ENCODE data around the gene PDZD2.

PDZD2 gene

DNA sequence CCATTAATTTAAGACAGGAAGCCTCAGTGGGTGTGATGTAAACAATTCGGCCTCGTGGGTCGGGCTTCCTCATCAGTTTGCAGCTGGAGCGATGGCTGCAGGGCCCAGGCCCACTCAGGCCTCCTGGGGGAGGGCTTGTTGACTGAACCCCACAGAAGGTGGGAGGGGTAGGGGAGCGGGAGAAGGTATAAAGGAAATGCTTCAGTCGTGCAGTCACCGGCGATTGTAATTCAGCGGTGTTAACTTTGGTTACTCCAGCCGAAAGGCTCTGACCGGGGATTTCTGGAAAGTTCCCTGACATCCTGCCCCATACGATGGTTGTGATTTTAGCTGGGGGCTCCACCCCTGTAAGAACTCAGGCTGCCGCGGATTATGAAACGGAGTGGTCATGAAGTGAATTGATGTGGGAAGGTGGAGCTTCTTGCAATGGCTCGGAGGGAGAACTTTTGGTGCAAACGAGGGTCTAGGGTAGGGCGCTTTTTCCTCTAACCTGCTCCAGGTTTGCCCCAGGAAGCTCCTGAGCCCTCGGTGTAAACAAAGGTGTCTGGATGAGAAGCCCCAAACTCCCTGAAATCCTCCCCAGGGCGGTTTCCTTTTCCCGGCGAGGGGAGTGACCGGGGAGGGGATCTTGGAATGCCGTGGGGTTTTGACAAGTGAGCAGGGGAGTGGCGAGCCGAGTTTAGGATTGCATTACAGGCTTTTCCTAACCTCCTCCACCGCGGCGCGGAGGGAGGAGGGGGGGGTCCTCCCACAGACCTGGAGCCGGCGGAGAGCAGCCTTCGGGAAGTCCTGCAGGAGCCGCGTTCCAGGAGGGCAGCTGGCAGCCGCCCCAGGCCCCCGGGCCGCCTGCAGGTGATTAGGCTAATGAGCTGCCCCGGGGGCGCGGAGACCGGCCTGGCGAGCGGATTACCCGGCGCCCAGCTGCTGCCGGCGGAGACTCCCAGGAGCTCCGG is 215.5 kb downstream of the PDZD2 start:
- no peak for TF ChIP-seq CTCF (IDR thresholded peaks at IDR 0.05; ENCODE audit: control insufficient read depth, insufficient read depth, low read depth, low read length, missing control alignments)
- DNase-seq (ENCODE audit: low read depth) = no peak
- peak overlapping the region; percentile 49 for H3K4me3 ChIP-seq (ENCODE audit: control insufficient read depth, low read depth, low read length)

DNA sequence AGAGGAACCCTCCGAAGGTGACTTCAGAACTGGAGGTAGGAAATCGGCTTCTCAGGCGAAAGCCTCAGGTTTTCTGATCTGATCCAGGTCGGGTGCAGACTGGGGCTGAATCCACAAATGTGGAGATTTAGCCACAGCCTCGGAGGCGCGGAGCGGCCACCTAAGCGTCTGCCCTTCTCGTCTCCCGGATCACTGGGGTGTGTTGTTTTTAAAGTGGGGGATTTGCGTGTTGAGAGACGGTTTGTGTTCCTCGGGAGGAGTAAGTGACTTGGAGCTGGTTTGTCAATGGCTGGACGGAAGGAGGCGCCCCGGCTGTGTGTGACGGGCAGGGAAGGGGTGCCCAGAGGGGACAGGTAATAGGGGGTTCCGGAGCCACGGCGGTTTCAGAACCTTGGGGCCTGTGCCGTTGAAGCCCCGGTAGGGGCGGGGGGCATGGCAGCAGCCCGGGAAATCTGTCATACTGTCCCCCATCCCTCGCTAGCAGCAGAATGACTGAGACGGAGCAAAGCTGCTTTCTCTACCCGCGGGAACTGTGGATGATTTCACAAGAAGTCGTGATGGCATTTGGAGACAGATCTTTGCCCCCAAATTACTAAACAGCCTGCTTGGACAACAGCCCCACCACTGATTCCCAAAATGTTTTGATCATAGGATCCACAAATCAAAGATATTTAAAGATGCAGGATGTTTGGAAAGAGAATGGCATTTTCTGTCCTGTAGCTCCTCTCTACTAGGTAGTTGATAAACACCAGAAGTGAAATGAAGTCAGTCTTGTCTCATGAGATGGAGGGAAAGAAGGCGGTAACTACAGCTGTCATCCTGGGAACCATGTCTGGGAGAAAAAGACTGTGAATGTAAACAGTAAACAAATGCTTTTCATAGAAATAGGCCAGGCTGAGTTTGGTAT is 216.5 kb downstream of the PDZD2 start:
- TF ChIP-seq CTCF (IDR thresholded peaks at IDR 0.05; ENCODE audit: control insufficient read depth, insufficient read depth, low read depth, low read length, missing control alignments) = peak; percentile 19
- no peak for DNase-seq (ENCODE audit: low read depth)
- peak overlapping the region; percentile 49 for H3K4me3 ChIP-seq (ENCODE audit: control insufficient read depth, low read depth, low read length)

DNA sequence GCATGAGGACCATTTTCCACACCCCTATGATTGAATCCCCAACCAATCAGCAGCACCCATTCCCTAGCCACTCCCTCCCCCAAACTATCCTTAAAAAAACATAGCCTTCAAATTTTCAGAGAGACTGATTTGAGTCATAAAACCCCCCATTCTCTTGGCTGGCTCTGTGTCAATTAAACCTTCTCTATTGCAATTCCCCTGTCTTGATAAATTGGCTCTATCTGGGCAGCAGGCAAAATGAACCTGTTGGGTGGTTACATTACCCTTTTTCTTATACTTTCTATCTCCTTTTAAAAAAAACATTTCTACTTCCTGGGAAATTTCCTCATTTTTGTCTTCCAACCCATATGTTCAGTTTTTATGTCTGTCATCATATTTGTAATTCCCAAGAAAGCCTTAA is 220.2 kb downstream of the PDZD2 start:
- TF ChIP-seq CTCF (IDR thresholded peaks at IDR 0.05; ENCODE audit: control insufficient read depth, insufficient read depth, low read depth, low read length, missing control alignments) = no peak
- DNase-seq (ENCODE audit: low read depth) = no peak
- H3K4me3 ChIP-seq (ENCODE audit: control insufficient read depth, low read depth, low read length) = no peak overlapping the region

DNA sequence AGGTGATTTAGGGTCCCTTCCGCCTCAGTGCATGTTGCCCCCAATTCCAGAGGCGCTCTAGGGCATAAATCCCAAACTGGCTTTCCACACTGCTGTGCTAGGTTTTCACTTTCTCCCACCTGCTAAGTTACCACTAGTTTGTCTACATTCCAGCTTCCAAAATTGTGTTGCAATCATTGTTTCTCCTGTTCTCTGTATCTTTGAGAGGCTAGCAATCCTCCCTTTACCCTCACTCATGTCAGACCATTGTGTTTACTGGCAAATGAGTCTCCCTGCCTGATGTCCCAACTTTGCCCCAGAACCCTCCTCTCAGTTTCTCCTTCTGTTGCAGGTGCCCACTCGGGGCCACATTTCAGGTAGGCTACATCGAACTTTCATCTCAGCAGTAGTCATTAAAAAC is 221.3 kb downstream of the PDZD2 start:
- no peak for DNase-seq (ENCODE audit: low read depth)
- TF ChIP-seq CTCF (IDR thresholded peaks at IDR 0.05; ENCODE audit: control insufficient read depth, insufficient read depth, low read depth, low read length, missing control alignments) = no peak
- no peak overlapping the region for H3K4me3 ChIP-seq (ENCODE audit: control insufficient read depth, low read depth, low read length)

DNA sequence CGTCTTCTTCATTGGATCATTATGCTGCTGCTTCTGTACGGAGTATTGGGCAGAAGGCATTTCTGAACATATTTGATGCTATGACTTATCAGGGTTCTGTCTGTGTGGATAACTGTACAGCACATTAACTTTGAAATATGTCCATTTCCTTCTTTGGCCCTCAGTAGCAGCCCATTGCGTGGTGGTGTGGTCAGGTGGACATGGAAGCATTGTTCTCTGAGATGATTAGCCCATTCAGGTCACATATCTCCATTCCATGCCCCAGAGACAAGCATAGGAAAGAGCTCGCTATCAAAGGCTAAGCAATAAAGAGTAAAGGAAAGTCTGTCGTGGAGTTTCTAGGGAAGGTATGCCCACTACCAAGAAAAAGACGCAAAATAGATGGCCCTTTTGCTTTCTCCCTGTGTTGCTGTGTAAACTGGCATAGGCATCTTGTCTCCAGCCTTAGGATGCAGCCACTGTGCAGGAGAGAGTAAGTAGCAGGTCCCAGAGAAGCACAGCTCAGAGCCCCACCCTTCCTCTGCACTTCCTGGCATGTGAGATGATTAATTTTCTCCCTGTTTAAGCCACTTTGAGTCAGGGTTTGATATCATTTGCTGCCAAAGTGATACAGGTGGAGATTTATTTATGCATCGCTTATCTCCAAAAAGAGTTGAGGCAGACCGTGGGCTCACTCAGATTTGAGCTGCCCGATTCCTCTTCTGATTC is 221.9 kb downstream of the PDZD2 start:
- no peak for DNase-seq (ENCODE audit: low read depth)
- no peak for TF ChIP-seq CTCF (IDR thresholded peaks at IDR 0.05; ENCODE audit: control insufficient read depth, insufficient read depth, low read depth, low read length, missing control alignments)
- H3K4me3 ChIP-seq (ENCODE audit: control insufficient read depth, low read depth, low read length) = no peak overlapping the region

GRCh38 chr5:31861601-31862000 is 222.7 kb downstream of the PDZD2 start:
- no peak overlapping the region for H3K4me3 ChIP-seq (ENCODE audit: control insufficient read depth, low read depth, low read length)
- no peak for TF ChIP-seq CTCF (IDR thresholded peaks at IDR 0.05; ENCODE audit: control insufficient read depth, insufficient read depth, low read depth, low read length, missing control alignments)
- no peak for DNase-seq (ENCODE audit: low read depth)
